DMS 273 treated with DMSO at 0.1 percent for 48 hours (cell line): ENCODE measurements around the gene PDE6H.
A peak's percentile ranks its signal among the peaks of the same experiment; 100 is the strongest.

Source experiments
- DNase-seq: peaks from one replicate; lab custom pipeline; 2025; lab: John Stamatoyannopoulos, UW

The PDE6H gene

DNA sequence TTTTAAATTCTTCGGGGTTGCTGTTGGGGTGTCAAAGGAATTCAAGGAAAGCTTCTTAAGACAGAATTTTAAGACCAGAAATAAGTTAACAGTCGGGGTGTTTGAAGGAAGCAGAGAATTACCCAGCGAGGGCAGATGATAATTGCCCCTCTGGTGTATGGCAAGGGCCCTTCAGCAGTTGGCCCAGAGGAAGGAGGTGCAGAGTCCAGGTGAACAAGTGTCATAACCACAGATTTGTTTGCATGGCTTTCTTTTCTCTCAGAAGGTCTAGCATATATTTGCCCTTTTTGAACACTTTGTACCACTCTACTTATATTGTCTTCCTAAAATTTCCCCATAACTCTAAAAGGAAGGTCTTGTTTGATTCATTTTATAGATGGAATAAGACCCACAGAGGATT lies 1.8 kb downstream of the PDE6H start:
- DNase-seq: no peak

- no peak for DNase-seq
These were observed 2.6 kb downstream of the PDE6H start for GRCh38 chr12:14975457-14975856.

- DNase-seq: no peak
These were observed 3.8 kb downstream of the PDE6H start for GRCh38 chr12:14976658-14977057.

DNA sequence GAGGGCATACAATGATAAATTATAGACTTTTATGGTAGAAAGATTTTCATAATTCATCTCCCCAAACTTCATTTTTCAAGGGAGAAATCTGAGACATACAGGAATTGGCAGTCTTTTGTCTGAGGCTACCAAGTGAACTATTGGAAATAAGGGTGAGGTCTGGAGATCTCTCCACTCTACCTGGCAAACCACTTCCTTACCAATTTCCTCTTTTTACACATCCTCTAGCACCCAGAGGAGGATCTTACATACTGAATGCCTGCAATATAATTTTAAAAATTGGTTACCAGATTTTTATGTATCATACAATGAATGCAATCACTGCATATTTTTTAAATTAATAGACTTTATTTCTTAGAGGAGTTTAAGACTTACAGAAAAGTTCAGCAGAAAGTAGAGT lies 6.6 kb downstream of the PDE6H start:
- no peak for DNase-seq

DNA sequence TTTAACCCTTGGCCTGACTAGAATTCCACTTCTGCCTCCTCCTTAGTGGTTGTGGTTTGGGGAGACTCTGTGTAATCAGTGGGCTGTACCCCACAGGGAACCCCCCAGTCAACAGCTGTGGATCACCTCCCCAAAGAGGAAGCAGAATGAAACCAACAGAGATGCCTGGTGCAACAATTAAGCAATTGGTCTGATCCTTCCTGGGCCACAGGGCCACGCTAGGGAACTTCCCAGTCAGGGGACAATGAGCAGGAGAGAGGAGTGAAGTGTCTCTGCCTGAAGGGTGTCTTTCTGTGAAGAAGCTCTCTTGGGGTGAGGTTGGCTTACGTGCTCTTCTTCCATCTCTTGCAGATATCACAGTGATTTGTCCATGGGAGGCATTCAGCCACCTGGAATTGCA lies 8.2 kb downstream of the PDE6H start:
- no peak for DNase-seq

DNA sequence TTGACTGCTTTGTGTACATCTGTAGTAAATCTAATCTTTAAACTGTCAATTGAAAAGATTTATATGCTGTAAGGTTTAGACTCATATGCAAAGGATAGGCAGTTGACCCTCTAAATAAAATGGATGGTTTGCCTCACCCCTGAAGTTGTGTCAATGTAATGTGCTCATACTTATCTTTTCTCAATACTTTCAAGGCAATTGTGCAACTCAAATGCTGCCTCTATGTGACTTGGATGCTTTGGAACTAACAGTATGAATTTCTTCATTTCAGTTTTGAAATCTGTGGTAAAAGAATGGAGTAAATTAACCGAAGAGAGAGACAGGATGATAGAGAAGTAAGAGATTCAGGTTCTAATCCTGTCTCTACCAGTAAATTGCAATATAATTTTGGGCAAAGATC lies 9.7 kb downstream of the PDE6H start:
- DNase-seq: no peak

DNA sequence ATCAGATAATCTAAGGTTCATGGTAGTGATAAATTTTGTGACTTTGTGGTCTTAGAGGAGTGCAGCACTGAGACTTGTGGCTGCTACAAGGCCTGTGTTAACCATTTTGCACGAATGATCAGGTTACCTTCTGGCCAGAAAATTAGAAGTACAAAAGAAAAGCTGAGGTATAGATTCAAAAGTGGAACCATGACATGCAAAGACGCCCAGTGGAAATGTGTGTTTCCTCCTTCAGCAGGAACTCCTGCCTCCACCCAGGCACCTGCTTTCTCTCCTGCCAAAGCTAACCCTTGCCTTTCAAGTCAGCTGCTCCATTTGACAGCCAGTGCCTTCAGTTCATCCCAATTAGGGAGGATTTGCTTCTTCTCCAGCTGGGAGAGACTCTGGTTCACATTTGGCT lies 10.1 kb downstream of the PDE6H start:
- no peak for DNase-seq

GRCh38 chr12:14984036-14984435 lies 11.2 kb downstream of the PDE6H start:
- DNase-seq: no peak

- DNase-seq: no peak
These were observed 12.0 kb downstream of the PDE6H start for GRCh38 chr12:14984766-14985285.

DNA sequence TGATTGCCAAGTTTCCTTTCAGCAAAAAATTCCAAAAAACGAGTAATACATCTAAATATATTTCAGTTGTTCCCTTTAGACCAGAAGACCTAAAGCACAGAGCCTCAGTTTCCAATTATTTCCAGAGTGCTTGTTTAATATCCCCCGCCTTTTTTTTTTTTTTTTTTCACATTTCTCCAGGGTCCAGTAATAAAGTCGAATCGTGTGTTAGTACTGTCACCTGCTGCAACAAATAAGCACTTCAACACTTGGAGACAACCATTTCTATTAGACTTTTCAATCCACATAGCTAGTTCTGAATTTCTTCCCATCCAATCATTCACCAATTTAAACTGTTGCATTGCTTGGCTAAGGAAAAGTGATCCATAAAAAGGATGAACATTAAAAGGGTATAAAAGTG lies 13.6 kb downstream of the PDE6H start:
- no peak for DNase-seq

DNA sequence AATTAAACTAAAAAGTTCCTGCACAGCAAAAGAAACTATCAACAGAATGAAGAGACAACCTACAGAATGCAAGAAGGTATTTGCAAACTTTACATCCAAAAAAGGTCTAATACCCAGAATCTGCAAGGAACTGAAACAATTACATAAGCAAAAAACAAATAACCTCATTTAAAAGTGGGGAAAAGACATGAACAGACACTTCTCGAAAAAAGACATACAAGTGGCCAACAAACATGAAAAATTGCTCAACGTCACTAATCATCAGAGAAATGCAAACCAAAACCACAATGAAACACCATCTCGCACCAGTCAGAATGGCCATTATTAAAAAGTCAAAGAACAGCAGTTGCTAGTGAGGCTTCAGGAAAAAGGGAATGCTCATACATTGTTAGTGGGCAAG lies 15.2 kb downstream of the PDE6H start:
- DNase-seq: no peak

GRCh38 chr12:14989790-14990189 lies 16.9 kb downstream of the PDE6H start:
- DNase-seq: no peak

GRCh38 chr12:14991069-14991468 lies 18.2 kb downstream of the PDE6H start:
- no peak for DNase-seq

GRCh38 chr12:14992673-14993072 lies 19.8 kb downstream of the PDE6H start:
- no peak for DNase-seq

- DNase-seq: no peak
These were observed 20.3 kb downstream of the PDE6H start for GRCh38 chr12:14993117-14993516.

GRCh38 chr12:14993537-14994266 lies 20.9 kb downstream of the PDE6H start:
- no peak for DNase-seq

DNA sequence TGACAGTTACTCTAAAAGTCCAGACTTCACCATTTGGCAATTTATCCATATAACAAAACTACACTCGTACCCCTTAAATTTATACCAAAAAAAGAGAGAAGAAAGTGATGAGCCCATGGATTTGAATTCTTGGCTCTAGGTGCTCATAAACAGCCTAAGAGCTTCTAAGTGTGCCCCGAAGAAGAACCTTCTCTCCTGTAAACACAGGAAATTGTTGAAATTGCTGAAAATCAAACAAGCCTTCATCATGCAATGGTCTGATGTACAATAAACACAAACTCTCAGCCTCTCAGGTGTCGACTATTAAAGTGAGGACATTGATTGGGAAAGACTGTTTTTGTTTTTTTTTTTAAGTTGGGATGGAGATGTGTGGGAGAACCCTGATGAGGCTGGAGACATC lies 21.8 kb downstream of the PDE6H start:
- no peak for DNase-seq

DNA sequence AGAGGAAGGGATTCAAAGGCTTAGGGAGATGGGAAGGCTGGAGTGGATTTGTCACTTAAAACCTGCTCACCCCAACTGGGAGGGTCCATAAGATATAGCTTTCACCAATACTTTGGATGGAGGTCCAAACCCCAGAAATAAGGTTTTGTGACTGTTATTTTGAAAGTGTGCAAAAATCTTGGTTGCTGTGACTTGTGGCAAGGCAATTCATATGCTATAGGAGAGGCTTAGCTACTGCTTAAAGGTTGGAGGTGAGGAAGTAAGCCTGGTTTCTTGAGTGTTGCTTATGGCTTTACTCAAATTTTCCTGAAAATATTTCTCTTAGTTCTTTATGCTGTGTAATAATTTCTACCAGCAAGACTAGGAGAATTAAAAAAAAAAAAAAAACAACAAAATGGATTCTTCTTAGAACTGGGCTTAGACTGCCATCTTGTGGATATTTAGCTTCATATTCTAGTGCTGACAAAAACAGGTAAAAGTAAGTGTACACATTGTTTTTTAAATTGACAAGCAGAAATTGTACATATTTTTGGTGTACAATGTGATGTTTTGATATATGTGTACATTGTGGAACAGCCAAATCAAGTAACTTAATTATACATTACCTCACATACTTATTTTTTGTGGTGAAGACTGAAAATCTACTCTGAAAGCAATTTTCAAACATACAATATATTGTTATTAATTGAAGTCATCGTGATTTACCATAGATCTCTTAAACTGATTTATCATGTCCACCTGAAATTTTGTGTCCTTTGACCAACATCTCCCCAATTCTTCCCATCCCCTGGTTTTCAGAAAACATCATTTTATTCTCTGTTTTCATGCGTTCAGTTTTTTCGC lies 23.0 kb downstream of the PDE6H start:
- DNase-seq: peak; percentile 24

DNA sequence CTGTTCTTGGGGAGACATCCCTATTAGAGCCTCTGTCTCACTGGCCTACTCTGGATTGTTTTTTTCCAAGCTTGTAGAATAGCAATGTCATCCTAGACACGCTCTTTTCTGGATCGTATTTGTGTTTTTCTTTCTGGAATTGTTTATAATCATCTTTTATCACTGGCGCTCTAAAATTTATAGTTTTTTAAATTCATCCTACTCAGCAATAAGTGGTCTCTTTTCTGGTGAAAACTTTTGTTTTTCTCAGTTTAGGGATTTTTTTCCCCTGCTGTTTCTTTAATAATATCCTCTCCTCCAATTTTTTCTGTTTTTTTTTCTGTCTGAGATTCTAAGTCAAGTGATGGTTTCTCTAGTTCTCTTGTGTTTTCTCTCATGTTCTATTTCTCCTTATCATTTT lies 25.2 kb downstream of the PDE6H start:
- no peak for DNase-seq

DNA sequence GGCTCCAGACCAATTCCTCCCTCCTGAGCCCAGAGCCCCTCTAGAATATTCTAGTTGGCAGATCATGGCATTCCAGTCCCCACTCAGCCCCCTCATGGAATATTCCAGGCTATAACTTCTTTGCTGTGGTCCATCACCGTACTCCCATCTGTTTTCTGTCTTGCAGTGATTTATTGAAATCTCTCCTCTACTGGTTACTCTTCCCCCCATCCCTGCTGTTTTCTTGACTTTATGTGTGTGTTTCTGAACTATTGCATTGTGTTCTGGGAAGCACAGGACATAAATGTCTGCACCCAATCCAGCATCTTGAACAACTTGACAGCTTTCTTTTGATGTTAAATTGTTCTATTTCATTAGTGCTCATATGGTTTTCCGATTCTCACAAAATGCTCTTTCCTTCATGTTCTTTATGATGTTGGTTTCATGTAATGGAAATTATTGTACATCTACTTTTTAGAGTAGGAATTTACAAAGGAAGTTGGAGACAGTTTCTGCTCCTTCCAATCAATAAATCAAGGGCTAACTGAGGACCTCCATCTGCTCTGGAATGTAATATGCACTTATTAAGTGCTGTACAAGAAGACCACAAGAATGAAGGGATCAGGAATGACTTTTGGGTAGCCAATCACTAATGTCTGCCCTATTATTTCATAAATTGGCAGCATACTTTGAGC lies 26.3 kb downstream of the PDE6H start:
- no peak for DNase-seq

DNA sequence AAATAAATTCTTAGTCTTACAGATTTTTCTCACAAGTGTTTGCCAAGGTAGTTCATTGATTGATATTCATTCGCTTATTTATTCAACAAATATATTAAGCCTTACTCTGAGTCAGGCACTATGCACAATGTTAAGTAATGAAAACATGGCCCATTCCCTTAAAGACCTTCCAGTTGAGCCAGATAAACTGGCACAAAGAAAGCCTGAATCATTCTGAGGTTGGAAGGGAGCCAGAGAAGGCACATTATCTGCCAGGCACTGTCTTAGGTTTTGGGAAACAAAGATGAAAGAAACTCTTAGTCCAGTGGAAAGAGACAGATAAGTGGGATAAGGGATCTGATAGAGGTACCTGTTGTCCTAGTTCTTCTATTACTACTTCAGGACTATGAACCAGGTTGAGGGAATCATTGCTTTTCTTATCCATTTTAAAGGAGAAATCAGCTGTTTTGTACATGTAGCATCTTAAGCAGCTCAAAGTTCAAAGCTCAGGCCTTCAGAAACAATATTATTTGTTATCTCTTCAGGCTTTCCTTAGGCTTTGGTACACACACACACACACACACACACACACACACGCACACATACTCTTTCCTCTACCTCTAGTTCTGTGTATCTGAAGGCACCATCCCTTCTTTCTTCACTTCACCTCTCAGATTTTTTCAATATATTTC lies 27.0 kb downstream of the PDE6H start:
- DNase-seq: no peak

DNA sequence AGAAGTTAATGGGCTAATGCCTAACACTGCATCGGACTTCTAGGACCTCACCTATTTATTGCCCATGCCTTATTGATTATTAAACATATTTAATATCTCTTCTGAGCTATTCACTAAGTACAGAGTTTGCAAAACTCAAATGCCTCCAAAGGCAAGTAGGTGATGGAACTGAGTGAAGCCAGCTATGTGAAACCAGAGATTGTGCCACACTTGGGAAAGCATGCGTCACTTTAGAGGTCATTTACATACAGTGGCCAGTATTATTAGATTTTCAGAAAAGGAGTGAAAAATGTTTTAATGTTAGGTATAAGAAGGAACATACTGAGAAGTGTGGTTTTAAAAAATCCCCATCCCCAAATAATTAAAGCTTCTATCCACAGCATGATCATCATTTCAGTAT lies 27.7 kb downstream of the PDE6H start:
- no peak for DNase-seq
